GM12878 (cell line): ENCODE measurements around the gene PLXNB2. TPM values are rescaled to one million over a fixed set of nuclear protein-coding genes. Genes with fewer than 3 reads are reported as not detected.
A peak's percentile ranks its signal among the peaks of the same experiment; 100 is the strongest.

ENCODE experiments used
- ATF3 ChIP-seq: IDR thresholded peaks from 2 replicates; pipeline ENCODE4 v1.6.1; 2011; ENCODE audit warnings: low read depth, mild to moderate bottlenecking, low read length, moderate library complexity, borderline replicate concordance; ENCODE audit errors: extremely low read depth
- BHLHE40 ChIP-seq, 2 experiments: fragments of 450-650 bp in 1 of 2; IDR thresholded peaks; 2 replicates each; pipeline ENCODE4 v1.6.1; 2011 to 2017; ENCODE audit warnings: low read depth in 2 of 2, borderline replicate concordance in 1 of 2, improper control_type of control experiment in 1 of 2, low read length in 1 of 2, mild to moderate bottlenecking in 1 of 2
- DPF2 ChIP-seq: fragments of 450-650 bp; IDR thresholded peaks from 2 replicates; pipeline ENCODE4 v1.6.1; 2017; ENCODE audit warnings: mild to moderate bottlenecking
- ETV6 ChIP-seq, 2 experiments: fragments of 450-650 bp in 1 of 2; IDR thresholded peaks in 1 of 2; conservative IDR thresholded peaks in 1 of 2; 2 replicates each; pipeline ENCODE4 v1.6.1; 2014; ENCODE audit warnings: antibody characterized with exemption in 1 of 2, borderline replicate concordance in 1 of 2, low read depth in 1 of 2, mild to moderate bottlenecking in 1 of 2, moderate library complexity in 1 of 2
- FOXM1 ChIP-seq: IDR thresholded peaks from 2 replicates; pipeline ENCODE4 v1.6.1; 2012; ENCODE audit warnings: low read depth, mild to moderate bottlenecking, inconsistent platforms, low read length, moderate library complexity
- MXI1 ChIP-seq: fragments of 150-350 bp; IDR thresholded peaks from 2 replicates; pipeline ENCODE4 v1.6.1; 2011; ENCODE audit warnings: low read depth, mild to moderate bottlenecking, inconsistent platforms, low read length, improper control_type of control experiment
- NKRF ChIP-seq: fragments of 450-650 bp; conservative IDR thresholded peaks from 2 replicates; pipeline ENCODE4 v1.6.1; 2017; ENCODE audit warnings: mild to moderate bottlenecking, moderate library complexity
- NR2F1 ChIP-seq: fragments of 450-650 bp; conservative IDR thresholded peaks from 2 replicates; pipeline ENCODE4 v1.6.1; 2017; ENCODE audit warnings: mild to moderate bottlenecking
- RAD51 ChIP-seq: fragments of 450-650 bp; IDR thresholded peaks from 2 replicates; pipeline ENCODE4 v1.6.1; 2016; ENCODE audit warnings: moderate library complexity, mild to moderate bottlenecking, inconsistent platforms
- RELB ChIP-seq: fragments of 450-650 bp; IDR thresholded peaks from 2 replicates; pipeline ENCODE4 v1.6.1; 2017; ENCODE audit warnings: low read depth, mild to moderate bottlenecking, moderate library complexity
- REST ChIP-seq: IDR thresholded peaks from 2 replicates; pipeline ENCODE4 v1.6.1; 2012; ENCODE audit warnings: mild to moderate bottlenecking, low read depth, low read length
- SMAD1 ChIP-seq: fragments of 450-650 bp; IDR thresholded peaks from 2 replicates; pipeline ENCODE4 v1.6.1; 2018; ENCODE audit warnings: mild to moderate bottlenecking, low read depth; ENCODE audit not compliant: partially characterized antibody
- SP1 ChIP-seq: IDR thresholded peaks from one replicate; pipeline ENCODE4 v1.6.1; 2011; ENCODE audit warnings: low read depth, low read length
- WRNIP1 ChIP-seq: IDR thresholded peaks from 2 replicates; pipeline ENCODE4 v1.6.1; 2011; ENCODE audit warnings: low read depth, low read length, improper control_type of control experiment, borderline replicate concordance
- ZNF217 ChIP-seq: fragments of 450-650 bp; IDR thresholded peaks from 2 replicates; pipeline ENCODE4 v1.6.1; 2017; ENCODE audit warnings: antibody characterized with exemption, mild to moderate bottlenecking
- ZNF687 ChIP-seq: fragments of 450-650 bp; IDR thresholded peaks from 2 replicates; pipeline ENCODE4 v1.6.1; 2017; ENCODE audit warnings: mild to moderate bottlenecking, moderate library complexity
- polyA plus RNA-seq, 11 experiments: library from polyadenylated mRNA; depleted of rRNA in 4 of 11; unstranded in 6 of 11; stranded (reverse) in 5 of 11; fragments of >200 nt; fragmentation: Nextera tagmentation in 4 of 11; fragmentation: Illumina TruSeq in 1 of 11; extraction: Ambion mirVana in 4 of 11; extraction: Trizol in 1 of 11; gene quantifications; 1 replicate in 1 of 11; 2 replicates in 10 of 11; pipeline versions ENCODE4 v1.2.1 to v1.2.3, GENCODE V29; 2011 to 2016; ENCODE audit warnings: inconsistent platforms in 2 of 11, missing spikeins in 2 of 11, low read depth in 1 of 11
- total RNA-seq, 4 experiments: library from RNA; depleted of rRNA in 3 of 4; stranded (reverse); fragments of >200 nt in 3 of 4; fragmentation: Illumina TruSeq in 1 of 4; extraction: Trizol in 1 of 4; gene quantifications; 2 replicates each; pipeline versions ENCODE4 v1.2.1 to v1.2.3, GENCODE V29; 2013 to 2021

The PLXNB2 gene
- total and polyA plus RNA-seq, 10 of the 15 experiments (the other 5 are each of a cell fraction or from before 2014, with no cell fraction given) = 0.68 to 134 (median 41.9) TPM

- TF ChIP-seq ZNF687 (peak; percentile 75; the same call in 1 of the 2 replicates), SP1 (peak; percentile 71), RELB (0 out of 2 replicates have a peak, but pooled peaks have one; percentile 28), ZNF217 (no peak), NKRF (peak; percentile 68; the same call in 1 of the 2 replicates), FOXM1 (peak; percentile 51; the same call in 1 of the 2 replicates), REST (no peak), BHLHE40 (IDR thresholded peaks at IDR 0.05; ENCODE audit: borderline replicate concordance in 1 of 2, low read depth in 2 of 2, low read length in 1 of 2) (peak; percentile 27 to 64; a peak in 2 of 4 replicates), ATF3 (no peak), ETV6 (conservative IDR thresholded peaks at IDR 0.05 in 1 of 2, IDR thresholded peaks at IDR 0.05 in 1 of 2; ENCODE audit: borderline replicate concordance in 1 of 2, low read depth in 1 of 2) (peak in 1 of 2 experiments; percentile 61; a peak in 1 of 4 replicates), WRNIP1 (no peak), SMAD1 (no peak), DPF2 (peak; percentile 97), NR2F1 (peak; percentile 97), MXI1 (peak; percentile 56; the same call in 1 of the 2 replicates), RAD51 (no peak)
These were observed 7.2 kb upstream of the PLXNB2 start (continued) for GRCh38 chr22:50314455-50315288.
